GM19463 (cell line): ENCODE measurements around the gene SNRPA.
"Not testable (repeated sequence)": the region's sequence is repeated elsewhere in the genome, so short reads cannot be mapped to it uniquely, and the experiment has no call there.

Experiments
- ATAC-seq: cut with Tn5 transposase; IDR thresholded peaks from one replicate; pipeline ENCODE4 v1.9.1; 2021; ENCODE audit warnings: mild to moderate bottlenecking, moderate library complexity; ENCODE audit not compliant: unreplicated experiment

Gene SNRPA

DNA sequence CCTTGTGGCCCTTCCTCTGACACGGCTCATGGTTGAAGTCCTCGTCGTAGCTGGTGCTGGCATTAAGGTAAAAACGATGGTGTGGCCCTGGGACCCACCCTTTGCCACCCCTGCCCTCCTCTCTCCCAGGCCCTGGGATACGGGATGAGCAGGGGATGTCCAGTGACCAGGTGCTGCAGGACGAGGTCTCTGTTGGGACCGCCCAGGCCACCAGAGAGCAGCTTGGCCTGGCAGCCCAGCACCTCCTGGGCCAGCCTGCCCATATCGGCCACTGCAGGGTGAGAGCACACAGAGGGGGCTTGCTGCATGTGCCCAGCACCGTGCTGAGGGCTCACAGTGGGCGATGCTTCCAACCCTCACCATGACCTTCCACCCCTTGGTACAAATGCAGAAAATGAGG, 7.1 kb upstream of the SNRPA start:
- ATAC-seq = no peak

DNA sequence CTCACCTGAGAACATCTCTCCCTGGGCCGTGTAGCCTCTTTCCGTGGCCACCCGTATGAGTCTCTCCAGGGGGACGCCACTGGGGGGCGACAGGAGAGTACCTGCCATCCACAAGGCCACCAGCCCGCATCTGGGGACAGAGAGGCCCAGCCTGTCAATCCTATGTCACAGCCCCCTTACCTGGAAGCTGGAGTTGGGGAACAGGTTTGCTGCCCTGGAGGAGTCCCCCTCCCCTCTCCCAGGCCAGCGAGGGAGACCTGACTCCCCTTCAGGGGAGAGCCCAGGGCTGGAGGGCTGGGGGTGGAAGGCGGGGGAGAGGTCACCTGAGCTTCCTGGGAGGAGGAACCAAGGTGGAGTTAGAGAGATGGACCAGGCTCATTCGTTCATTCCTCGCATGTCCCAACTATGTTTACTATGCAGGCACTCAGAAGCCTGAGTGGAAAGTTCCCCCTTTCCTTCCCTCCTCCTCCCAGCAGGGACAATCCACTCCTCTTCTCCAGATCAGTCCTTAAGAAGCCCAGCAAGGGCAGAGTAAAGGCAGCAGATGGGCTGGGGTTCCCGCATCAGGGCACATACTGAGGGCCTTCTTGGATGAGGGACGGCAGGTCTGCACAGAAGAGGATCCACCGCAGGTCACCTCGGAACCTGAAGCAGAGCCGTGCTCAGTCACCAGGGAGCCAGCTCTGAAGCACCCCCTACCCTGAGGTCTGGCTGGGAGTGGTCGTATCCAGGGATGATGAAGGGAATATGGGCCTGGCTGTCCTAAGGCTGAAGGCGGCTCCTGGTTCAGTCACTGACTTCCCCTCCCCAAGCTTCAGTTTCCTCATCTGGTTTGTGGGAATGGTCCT, 6.2 kb upstream of the SNRPA start:
- ATAC-seq = no peak

DNA sequence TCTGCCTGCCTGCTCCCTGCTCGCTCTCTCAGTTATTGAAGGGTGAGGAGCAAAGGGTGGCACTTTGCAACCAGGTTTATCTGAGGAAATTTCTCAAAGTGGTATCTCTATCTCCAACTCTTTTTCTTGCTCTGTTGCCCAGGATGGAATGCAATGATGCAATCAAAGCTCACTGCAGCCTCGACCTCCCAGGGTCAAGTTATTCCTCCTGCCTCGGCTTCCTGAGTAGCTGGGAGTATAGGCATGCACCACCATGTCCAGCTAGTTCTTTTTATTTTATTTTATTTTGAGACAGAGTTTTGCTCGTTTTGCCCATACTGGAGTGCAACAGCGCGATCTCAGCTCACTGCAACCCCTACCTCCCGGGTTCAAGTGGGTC, 5.6 kb upstream of the SNRPA start:
- ATAC-seq = no peak

DNA sequence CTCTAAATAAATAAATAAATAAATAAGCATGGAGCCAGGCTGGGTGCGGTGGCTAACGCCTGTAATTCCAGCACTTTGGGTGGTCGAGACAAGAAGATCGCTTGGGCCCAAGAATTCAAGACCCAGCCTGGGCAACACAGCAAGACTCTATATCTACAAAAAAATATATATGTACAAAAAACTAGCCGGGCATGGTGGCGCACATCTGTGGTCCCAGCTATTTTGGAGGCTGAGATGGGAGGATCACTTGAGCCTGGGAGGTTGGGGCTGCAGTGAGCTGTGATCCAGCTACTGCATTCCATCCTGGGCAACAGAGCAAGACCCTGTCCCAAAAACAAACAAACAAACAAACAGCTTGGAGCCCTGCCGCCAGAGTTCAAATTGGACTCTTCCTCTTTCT, 3.5 kb upstream of the SNRPA start:
- no peak for ATAC-seq

DNA sequence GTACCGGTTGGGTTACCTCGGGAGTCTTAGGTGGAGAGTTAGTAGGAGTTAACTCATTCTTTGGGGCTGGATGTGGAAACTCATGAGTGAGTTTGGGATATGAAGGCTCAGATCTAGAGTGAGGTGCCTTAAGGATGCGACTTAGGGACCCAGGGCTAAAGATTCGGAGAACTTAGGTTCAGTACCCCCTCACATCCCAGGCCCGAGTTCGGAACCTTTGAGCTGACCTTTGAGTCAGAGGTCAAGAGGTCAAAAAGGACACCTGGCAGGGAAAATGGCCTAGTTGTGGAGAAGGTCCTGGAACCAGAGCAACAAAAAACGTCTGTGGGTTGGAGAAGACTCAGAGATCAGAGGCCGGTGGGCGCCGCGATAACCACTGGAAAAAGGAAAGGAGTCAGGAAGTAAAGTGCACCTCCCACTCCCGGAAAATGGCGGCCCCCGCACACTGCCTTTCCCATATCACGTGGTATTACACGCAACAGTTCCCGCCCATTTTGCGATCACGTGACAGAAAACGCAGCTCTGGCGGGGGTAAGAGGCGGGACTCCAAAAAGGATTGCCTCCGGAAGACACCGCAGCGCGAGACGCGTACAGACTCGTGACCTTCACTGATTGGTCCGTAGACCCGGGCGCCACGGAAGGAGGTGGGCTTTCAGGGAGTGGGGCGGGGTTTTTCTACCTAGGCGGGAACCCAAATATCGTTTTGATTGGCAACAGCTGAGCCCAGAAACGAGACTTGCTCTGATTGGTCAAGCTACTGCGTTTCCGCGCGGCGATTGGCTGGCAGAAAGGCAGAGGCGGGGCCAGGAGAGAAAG, 737 bp upstream of the SNRPA start, which contains the start of gene ACTMAP:
ACTMAP (minus strand) TSS at position 420 of the 816 bp plus-strand sequence. CDS start 674 bp downstream, outside the sequence.
- peak; percentile 79 for ATAC-seq

DNA sequence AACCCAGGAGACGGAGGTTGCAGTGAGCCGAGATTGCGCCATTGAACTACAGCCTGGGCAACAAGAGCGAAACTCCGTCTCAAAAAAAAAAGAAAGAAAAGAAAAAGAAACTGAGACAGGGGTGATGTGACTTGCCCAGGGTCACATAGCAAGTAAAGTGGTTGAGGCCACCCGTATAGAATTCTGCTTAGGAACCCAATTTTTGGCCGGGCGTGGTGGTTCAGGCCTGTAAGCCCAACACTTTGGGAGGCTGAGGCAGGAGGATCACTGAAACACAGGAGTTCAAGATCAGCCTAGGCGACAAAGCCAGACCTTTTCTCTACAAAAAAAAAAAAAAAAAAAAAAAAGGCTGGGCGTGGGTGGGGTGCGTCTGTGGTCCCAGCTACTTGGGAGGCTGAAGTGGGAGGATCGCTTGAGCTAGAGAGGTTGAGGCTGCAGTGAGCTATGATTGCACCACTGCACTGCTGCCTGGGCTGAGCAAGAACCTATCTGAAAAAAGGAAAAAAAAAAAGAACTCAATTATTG, 1.3 kb downstream of the SNRPA start:
- no peak for ATAC-seq

DNA sequence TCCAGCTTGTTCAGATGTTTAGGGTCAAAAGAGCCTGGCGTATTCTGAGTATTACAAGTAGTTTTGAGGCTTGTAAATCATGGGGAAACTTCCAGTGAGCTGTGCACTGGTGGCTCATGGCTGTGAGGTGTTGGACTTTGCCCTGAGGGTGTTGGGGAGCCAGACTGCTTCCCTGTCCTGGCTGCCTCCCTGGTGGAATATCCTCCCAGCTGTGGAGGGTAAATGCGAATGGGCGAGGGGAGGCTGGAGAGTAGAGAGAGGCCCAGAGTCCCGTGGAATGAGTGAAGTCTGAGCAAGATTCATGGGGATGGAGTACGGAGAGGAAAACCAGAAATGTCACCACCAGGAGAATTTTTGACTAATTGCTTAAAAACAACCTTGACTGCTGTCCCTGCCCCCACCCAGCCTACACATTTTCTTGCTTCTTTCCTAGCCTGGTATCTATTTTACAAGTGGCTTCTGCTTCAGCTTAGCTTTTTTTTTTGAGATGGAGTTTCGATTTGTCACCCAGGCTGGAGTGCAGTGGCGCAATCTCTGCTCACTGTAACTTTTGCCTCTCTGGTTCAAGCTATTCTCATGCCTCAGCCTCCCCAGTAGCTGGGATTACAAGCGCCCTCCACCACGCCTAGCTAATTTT, 3.7 kb downstream of the SNRPA start:
- no peak for ATAC-seq

DNA sequence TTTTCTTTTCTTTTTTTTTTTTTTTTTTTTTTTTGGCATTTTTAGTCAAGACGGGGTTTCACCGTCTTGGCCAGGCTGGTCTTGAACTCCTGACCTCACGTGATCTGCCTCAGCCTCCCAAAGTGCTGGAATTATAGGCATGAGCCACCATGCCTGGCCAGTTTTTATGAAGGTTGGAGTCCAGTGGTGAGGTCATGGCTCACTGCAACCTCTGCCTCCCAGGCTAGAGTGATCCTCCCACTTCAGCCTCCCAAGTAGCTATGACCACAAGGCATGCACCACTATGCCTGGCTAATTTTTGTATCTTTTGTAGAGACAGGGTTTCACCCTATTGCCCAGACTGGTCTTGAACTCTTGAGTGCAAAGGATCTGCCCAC, 4.2 kb downstream of the SNRPA start:
- ATAC-seq = no peak

DNA sequence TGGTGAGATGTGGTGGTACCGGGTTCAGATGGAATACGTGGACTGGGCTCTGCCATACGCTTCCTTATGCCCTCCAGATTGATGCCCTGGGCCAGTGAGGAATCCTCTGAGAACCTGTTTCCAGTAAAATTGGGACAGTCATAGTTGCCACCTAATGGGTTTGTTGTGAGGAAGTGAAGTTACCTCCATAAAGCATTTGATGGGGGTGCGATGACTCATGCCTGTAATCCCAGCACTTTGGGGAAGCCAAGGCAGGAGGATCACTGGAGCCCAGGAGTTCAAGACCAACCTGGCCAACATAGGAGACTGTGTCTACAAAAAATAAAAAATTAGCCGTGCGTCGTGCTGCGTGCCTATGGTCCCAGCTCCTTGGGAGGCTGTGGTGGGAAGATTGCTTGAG, 4.8 kb downstream of the SNRPA start:
- no peak for ATAC-seq

DNA sequence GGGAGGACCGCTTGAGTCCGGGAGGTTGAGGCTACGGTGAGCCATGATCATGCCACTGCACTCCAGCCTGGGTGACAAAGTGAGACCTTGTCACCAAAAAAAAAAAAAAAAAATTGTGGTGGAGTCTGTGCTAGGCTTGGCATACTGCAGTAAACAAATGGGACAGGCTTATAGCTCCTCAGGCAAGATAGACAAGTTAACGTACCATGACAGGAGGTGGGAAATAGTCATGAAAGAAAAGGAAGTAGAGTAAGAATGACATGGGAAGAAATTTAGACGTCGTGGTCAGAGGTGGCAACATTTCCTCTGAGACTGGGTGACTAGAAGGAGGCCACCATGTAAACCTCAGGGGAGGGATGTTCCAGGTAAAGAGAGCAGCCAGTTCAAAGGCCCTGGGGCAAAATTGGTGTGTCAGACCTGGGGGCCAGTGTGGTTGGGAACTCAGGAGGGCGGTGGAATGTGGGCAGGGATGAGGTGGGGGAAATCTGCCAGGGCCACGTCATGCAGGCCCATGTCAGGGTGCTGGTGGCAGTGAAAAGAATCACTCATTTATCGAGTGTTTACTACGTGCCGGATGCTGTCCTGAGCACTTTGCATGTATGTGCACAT, 5.6 kb downstream of the SNRPA start:
- ATAC-seq = no peak

DNA sequence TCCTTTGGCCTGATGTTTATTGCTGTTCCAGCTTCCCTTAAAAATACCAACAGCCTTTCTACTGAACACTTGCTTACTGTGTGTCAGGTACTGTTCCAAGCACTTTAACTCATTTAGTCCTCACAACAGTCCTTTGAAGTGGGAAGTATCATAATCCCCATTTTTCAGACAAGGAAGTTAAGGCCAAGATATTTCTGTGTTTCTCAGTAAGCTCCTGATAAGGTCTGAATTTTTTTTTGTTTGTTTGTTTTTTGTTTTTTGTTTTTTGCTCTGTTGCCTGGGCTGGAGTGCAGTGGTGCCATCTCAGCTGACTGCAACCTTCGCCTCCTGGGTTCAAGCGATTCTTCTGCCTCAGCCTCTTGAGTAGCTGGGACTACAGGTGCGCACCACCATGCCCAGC, 7.5 kb downstream of the SNRPA start:
- ATAC-seq = no peak

DNA sequence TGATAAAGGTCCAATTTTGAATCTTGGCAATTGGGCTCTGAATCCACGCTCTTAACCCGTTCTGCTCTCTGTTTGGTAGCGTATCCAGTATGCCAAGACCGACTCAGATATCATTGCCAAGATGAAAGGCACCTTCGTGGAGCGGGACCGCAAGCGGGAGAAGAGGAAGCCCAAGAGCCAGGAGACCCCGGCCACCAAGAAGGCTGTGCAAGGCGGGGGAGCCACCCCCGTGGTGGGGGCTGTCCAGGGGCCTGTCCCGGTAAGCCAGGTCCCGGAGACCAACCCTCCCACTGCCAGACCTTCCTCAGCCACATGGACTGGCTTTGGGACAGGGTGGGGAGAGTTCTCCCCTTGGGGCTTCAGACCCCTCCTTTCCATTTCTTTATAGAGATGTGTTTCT, 8.3 kb downstream of the SNRPA start:
- no peak for ATAC-seq

DNA sequence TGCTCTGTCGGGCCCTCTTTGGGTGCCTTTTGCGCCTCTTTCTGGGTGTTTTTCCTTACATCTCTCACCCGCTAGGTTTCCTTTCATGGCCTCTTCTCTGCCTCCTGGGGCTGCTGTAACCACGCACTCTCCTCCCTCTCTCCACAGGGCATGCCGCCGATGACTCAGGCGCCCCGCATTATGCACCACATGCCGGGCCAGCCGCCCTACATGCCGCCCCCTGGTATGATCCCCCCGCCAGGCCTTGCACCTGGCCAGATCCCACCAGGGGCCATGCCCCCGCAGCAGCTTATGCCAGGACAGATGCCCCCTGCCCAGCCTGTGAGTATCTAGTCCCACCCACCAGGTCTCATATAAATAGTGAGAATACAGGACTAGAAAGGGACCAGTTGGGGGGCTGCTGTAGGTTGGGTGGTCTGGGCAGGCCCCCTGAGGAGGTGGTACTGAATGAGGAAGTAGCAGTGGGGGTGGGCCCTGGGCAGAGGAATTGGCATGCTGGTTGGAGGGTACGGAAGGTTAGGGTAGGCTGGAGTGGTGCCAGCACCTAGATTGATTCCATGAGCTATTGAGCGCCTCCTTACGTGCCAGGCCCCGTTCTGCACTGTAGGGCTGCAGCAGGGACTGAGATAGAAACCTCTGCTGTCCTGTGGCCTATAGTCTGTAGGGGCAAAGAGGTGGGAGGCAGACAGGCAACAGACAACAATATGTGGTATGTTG, 11.9 kb downstream of the SNRPA start:
- ATAC-seq = no peak

DNA sequence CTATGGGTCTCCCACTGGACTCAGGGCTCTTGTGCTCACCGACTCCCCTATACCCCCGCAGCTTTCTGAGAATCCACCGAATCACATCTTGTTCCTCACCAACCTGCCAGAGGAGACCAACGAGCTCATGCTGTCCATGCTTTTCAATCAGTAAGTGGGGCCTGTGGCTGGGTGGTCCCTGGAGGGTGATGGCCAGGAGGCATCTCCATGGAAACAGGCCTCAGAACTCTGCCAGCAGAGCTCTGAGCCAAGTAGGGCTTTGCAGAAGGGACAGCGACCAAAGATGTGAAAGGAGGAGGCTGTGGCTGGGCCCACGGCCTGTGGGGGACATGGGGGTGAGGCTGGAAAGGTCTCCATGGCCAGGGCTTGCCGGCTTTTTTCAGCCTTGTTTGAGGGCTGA, 12.5 kb downstream of the SNRPA start:
- no peak for ATAC-seq

DNA sequence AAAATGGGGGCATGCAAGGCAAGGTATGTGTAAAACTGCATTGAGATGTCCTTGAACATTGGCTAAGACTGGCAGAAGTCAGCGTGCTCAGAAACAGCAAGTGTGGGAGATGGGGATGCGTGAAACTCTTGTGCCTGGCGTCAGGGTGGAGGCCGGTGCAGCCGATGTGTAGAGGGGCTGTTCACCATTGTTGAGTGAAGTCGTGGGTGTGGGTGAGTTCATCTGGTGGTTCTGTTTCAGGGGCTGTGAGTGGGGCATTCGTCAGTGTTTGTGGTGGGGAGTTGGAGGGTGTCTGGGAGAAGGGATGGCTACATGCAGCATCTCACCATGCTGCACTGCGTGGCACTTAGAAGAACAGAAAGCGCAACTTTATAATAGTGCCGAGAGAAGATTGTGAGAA, 13.0 kb downstream of the SNRPA start:
- no peak for ATAC-seq

DNA sequence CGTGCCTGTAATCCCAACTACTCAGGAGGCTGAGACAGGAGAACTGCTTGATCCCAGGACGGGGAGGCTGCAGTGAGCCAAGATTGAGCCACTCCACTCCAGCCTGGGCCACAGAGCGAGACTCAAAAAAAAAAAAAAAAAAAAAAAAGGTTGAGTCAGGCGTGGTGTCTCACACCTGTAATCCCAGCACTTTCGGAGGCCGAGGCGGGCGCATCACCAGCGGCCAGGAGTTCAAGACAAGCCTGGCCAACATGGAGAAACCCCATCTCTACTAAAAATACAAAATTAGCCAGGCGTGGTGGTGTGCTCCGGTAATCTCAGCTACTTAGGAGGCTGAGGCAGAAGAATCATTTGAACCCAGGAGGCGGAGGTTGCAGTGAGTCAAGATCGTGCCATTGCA, 15.4 kb downstream of the SNRPA start:
- ATAC-seq = not testable (repeated sequence)

DNA sequence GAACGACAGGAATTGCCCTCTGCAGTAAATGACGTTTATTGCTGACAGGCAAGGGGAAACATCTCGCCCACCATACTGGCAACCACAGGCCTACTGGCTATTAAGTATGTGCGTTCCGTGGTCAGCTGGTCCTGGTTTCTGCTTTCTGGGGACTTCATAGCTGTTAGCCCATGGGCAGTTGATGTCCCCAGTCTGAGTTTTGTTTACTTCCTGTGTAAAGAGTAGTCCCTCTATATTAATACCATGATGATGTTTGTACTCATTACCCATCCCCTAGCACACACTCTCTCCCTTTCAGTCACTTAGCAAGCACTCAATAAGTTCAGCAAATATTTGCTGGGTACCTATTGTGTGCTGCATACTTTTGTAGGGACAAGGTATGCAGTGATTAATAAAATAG, 17.9 kb downstream of the SNRPA start:
- no peak for ATAC-seq

DNA sequence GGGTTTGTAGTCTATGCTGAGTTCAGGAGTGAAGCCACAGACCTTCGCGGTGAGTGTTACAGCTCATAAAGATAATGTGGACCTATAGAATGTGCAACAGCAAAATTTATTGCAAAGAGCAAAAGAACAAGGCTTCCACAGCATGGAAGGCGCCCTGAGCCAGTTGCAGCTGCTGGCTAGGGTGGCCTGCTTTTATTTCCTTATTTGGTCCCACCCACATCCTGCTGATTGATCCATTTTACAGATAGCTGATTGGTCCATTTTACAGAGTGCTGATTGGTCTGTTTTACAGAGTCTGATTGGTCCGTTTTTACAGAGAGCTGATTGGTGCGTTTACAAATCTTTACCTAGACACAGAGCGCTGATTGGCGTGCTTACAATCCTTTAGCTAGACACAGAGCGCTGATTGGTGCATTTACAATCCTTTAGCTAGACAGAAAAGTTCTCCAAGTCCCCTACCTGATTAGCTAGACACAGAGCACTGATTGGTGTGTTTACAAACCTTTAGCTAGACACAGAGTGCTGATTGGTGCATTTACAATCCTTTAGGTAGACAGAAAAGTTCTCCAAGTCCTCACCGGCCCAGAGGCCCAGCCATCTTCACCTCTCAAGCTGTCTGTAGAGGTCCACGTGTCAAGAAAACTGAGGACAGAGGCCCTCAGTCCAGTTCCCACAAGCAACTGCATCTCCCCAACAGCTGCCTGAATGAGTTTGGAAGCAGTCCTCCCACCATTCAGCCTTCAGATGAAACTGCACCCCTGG, 20.3 kb downstream of the SNRPA start:
- ATAC-seq = not testable (repeated sequence)

DNA sequence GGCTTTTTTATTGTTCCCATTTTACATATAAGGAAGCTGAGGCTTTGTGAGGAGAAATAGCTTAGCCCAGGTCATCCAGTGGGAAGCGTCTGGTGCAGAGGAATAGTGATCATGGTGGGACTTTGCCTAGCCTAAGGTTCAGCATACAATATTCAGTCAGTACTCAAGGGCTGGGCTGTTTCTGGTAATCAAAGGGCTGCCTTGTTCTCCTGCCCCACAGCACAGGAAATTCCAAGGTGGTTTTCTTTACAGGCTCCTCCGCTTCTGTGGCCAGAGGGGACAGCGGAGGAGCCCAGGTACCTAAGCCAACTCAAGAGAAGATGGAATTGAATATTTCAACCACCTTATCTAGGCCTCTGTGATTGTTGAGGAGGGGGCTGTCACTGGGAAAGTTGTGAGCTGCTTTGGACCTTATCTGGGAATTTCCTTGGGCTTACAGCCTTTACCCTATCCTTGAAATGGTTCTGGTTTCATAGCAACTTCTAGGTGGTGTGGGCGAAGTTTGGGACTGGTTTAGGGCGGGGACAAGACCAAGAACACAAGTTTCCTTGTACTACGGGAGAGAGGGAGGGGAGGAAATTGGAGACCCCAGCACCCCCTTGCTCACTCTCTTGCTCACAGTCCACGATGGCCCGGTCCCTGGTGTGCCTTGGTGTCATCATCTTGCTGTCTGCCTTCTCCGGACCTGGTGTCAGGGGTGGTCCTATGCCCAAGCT, 24.1 kb downstream of the SNRPA start, which contains the start of gene MIA:
MIA (plus strand) TSS at position 606 of the 716 bp plus-strand sequence; CDS start at position 628, 22 bp downstream.
- ATAC-seq = no peak
